Stimulated activated CD8-positive, alpha-beta memory T cell treated with anti-CD3 and anti-CD28 coated beads, Interleukin-7, amount 100 ng/mL, for 4 hours (primary cell): ENCODE measurements around the gene RNF103.
"Not testable (repeated sequence)": the region's sequence is repeated elsewhere in the genome, so short reads cannot be mapped to it uniquely, and the experiment has no call there.

Experiments used
- DNase-seq, 2 donors: peaks; one replicate each; pipeline ENCODE4 v3.0.0-alpha.2; 2020; ENCODE audit warnings: low read depth in 2 of 2

RNF103 gene, protein sequence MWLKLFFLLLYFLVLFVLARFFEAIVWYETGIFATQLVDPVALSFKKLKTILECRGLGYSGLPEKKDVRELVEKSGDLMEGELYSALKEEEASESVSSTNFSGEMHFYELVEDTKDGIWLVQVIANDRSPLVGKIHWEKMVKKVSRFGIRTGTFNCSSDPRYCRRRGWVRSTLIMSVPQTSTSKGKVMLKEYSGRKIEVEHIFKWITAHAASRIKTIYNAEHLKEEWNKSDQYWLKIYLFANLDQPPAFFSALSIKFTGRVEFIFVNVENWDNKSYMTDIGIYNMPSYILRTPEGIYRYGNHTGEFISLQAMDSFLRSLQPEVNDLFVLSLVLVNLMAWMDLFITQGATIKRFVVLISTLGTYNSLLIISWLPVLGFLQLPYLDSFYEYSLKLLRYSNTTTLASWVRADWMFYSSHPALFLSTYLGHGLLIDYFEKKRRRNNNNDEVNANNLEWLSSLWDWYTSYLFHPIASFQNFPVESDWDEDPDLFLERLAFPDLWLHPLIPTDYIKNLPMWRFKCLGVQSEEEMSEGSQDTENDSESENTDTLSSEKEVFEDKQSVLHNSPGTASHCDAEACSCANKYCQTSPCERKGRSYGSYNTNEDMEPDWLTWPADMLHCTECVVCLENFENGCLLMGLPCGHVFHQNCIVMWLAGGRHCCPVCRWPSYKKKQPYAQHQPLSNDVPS

DNA sequence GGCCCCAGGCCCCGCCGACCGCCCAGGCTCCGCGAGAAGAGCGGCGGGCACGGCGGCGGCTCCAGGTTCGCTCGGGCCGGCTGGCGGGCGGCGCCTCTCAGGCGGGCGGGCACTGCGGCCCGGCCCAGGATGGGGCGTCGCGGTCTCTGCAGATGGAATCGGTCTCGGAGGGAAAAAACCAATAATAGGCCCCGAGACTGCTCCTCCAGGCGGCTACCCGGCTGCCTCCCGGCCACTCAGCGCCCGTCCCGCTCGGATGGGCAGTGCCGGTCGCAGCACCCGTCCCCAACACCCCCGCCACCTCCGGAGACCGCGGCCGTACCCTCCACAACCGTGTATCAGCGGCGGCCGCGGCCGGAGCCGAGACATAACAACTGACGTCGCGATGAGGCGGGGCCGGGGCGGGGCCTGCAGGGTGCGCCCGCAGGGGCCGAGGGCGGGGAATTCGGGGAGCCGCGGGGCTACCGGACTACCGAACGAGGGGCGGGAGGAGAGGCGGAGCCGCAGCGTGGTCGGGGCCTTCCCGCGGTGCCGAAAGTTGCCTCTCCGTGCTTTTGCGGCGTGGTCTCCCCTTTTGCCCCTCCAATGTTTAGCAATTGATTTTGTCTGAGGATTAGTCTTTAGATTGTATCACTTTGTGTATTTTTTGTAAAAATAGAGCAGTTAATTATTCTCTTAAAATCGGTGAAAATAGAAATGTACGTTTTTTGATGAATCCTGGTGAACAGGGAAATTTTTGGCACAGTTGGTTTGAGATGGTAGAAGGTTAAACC, at the start of gene RNF103:
Gene RNF103, minus strand, starts transcription at position 372 of the 773 bp plus-strand sequence. CDS start 979 bp downstream, outside the sequence.
- DNase-seq, result peak; percentile 81 to 92

DNA sequence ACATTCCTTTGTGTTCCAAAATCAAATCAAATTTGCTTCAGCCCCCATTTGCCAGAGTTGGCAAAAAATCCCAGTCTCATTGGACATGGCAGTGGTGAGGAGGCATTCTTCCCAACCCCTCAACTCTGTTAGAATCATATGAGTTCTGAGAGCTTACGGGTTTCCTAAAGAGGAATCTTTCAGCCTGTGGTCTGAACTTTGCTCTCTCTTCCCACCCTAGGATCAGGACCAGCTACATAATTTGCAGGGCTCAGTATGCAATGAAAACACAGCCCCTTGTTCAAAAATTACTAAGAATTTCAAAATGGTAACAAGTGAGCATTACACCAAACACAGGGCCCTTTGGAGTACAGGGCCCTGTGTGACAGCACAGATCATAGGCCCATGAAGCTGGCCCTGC, 49.3 kb upstream of the RNF103 start:
- DNase-seq, result no peak

DNA sequence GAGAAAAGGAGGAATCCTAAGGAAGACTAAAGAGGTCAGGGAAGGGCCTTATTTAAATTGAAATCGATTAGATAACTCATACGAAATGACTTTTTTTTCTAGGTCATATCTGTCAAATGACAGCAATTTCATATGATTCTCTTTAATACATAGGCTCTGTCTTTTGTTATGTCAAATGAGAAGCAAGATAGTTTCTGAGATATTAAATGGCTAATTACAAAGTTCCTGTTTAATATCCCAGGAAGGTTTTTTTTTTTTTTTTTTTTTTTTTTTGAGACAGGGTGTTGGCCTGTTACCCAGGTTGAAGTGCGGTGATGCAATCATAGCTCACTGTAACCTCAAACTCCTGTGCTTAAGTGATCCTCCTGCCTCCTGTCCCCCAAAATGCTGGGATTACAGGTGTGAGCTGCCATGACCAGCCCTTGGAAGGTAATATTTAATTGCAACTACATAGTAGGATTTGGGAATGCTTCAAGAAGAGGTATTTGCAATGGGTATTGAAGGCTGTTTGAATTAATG, 48.4 kb upstream of the RNF103 start:
- no peak for DNase-seq

DNA sequence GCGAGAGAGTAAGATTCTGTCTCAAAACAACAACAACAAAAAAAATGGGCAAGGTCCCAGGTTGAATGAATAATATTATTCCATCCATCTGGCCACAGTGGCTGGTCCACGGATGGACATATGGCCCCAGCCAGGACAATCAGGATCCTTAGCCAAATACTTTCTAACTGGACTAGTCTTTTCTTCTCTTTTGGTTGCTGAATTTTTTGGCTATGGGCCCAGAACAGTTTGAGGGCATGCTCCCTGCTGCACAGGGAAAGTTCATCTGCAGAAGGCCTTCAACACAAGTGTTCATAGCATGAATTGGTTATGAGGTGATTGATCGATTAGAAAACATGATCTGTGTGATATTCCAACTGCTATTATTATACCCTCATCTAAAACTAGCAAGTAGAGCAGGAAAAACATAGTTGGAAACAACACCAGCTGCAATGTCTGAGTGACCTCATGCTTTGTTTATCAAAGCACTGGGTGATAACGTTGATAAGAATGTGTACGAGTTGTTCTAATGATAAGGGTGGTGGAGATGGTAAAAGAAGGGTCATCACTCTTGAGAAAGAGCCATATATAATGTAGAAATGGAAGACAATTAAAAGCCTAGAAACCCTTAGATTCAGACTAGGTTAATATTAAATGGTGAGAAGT, 47.8 kb upstream of the RNF103 start:
- no peak for DNase-seq

DNA sequence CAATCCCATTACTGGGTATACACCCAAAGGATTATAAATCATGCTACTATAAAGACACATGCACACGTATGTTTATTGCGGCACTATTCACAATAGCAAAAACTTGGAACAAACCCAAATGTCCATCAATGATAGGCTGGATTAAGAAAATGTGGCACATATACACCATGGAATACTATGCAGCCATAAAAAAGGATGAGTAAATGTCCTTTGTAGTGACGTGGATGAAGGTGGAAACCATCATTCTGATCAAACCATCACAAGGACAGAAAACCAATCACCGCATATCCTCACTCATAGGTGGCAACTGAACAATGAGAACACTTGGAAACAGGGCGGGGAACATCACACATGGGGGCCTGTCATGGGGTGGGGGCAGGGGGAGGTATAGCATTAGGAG, 45.7 kb upstream of the RNF103 start:
- not testable (repeated sequence) for DNase-seq

DNA sequence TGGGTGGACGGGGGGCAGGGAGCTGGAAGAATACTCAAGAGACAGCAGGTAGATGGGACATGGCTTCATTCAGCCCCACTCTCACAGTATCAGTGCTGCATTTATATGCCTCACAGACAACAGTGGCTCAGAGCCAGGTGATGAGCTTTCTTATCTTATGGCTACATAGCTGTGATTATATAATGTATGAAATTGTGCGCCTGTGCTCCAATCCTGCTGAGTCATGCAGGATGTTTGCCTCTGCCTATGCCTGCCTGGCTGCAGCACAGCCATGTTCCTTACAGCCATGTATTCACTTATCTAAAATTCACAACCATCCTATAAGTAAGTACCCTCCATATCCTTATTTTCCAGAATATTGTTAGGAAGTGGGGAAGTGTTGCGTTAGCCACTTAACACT, 37.7 kb upstream of the RNF103 start:
- DNase-seq, result no peak

DNA sequence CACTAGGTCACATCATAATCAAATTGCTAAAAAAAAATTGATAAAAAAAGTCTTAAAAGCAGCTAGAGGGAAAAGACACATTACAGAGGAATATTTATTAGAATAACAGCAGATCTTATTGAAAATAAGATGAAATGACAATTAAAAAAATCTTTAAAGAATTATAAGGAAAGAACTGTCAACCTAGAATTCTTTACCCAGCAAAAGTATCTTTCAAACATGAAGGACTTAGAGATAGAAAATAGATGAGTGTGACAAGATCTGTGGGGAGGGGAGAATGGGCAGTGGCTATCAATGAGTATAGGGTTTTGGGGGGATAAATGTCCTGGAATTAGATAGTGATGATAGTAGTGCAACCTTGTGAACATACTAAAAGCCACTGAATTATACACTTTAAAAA, 26.5 kb upstream of the RNF103 start:
- no peak for DNase-seq

DNA sequence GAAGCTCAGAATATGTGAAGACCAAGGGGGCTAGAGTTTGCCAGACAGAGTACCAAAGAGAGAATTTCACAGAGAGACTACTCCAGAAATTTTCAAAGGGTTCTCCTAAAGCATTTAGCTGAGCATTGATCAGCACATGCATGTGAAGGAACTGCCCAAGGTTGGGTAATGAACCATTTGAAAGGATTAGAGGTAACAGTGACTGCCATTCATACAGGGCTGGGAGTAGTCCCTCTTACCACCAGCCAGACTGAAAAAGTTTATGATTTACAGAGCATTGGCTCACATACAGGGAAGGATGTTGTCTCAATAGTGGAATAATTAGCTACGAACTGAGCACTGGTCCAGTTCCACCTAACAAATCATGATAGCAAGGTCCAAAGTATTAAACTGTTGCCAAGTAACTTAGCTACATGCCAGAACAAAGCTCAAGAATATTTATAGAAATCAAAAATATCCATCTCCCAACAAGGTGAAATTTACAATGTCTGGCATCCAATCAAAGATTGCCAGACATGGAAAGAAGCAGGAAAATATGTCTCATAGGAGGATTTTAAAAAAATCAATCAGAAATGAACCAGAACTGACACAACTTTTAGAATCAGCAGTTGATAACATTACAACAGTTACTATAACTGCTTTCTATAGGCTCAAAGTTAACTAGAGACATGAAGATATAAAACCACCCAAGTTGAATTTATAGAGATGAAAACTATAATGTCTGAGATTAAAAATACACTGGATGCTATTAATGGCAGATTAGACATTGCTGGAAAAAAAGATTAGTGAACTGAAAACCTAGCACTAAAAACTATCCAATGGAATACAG, 25.7 kb upstream of the RNF103 start:
- DNase-seq, result no peak

DNA sequence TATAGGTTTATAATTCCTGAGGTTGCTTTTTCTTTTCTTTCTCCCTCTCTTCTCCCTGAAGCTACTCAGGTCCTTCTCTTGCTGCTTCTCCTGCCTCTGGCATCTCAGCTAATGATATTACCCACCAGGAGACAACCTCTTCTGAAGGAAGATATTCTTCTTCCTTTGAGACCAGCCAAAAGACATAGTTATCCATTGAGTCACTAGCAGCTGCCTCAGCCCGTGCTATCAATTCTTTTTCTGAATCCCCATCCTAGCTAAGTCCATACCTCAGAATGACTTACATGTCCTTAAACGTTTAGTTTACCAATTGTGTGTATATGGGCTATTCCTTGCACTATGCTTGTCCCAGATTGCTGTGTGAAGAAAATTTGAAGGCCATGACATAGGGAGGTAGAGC, 25.0 kb upstream of the RNF103 start:
- DNase-seq, result no peak

DNA sequence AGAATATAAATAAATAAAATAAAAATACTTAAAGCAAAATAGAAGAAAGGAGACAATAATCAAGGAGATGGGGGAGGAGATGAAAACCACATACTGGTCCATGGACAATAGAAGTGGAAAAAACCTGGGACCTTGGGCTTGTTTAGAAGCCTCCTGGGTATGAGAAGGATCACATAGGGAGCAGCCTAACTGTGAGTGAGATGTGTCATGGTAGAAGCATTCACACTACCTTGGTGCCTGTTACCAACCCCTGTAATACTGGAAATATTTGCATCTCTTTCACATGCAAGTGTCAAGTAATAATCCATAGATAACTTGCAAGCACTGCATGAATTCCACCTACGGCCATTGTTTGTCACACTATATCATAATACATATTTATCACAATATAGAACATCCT, 23.2 kb upstream of the RNF103 start:
- DNase-seq, result no peak

DNA sequence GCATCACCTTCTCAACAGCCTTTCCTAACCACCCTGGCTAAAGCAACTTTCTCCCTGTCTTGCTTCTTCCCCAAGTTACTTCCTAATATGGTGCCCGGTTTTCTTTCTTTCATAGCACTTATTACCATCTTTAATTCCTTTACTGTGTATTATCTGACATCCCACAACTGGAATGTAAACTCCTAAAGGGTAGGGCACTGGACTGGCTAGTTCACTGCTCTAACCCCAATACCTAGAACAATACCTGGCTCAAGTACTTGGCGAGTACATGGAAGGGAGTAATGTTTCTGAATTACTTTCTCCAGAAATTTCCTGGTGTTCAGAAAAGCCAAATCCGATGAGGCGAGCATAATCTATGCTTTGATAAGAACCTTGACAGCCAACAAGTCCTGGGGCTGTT, 22.7 kb upstream of the RNF103 start:
- DNase-seq, result no peak

DNA sequence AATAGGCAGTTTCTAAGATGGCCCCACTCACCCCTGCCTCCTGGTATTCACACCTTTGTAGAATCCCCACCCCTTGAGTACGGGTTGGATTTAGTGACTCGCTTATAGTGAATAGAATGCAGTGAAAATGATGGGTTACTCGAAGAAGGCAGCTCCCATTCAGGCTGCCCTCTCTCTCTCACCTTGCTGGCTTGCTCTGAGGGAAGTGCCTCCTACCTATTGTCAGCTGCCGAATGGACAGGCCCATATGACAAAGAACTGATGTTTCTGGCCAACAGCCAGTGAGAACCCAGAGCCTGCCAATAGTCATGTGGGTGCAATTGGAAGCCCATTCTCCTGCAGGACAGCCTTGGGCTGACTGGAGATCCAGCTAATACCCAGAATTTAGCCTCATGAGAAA, 22.1 kb upstream of the RNF103 start:
- no peak for DNase-seq

DNA sequence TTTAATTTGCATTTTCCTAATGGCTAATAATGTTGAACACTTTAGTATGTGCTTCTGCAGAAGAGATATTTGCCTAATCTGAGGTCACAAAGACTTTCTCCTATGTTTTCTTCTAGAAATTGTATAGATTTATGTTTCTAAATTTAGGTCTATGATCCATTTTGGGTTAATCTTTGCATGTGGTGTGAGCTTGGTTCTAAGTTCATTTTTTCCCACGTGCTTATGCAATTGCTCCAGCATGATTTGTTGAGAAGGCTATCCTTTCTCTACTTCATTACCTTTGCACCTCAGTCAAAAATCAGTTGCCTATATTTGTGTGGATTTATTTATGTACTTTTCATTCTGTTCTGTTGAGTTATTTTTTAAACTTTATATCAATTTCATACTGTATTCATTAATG, 15.0 kb upstream of the RNF103 start:
- DNase-seq, result no peak

DNA sequence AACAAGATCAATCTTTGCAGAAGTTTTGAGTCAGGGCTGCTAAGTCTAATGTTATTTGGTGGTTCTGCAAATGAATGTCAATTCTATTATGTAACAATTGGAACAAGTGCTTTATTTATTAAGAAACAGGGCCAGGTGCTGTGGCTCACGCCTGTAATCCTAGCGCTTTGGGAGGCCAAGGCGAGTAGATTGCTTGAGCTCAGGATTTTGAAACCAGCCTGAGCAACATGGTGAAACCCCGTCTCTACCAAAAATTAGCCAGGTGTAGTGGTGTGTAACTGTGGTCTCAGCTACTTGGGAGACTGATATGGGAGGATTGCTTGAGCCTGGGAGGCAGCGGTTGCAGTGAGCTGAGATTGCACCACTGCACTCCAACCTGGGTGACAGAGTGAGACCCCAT, 13.2 kb upstream of the RNF103 start:
- no peak for DNase-seq

DNA sequence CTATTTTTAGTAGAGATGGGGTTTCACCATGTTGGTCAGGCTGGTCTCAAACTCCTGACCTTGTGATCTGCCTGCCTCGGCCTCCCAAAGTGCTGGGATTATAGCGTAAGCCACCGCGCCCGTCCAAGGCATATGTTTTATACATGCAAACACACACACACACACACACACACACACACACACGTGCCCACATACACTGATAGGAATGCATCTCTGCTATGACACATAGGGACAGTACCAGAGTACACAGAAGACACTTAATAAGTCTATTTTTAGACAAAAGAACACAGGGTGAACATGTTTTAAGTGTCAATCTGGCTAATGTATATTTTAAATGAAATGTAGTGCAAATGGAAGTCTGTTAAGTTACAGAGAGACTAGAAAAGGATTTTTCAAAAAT, 10.7 kb upstream of the RNF103 start:
- no peak for DNase-seq

DNA sequence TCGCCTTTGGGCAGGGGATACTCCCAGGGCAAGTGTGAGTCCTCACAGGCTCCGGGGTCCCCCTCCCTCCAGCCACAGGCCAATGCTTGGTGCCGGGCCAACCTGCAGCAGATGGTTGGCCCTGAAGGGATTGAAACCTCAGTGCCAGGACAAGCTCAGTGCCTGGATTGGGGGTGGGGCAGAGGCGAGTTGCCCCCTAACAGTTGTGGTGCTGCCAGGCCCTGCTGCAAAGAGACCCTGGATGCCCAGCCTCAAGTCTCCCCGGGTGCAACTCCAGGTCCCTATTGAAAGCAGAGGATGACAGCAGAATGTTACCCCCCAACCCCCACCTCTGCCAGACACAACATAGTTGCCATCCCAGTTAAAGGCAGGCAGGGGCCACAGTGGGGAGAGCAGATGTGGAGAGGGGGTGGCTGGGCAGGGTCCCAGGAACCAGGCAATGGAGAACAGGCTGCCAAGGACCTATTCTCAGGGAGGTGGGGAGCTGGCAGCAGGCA, 9.5 kb upstream of the RNF103 start:
- no peak for DNase-seq

DNA sequence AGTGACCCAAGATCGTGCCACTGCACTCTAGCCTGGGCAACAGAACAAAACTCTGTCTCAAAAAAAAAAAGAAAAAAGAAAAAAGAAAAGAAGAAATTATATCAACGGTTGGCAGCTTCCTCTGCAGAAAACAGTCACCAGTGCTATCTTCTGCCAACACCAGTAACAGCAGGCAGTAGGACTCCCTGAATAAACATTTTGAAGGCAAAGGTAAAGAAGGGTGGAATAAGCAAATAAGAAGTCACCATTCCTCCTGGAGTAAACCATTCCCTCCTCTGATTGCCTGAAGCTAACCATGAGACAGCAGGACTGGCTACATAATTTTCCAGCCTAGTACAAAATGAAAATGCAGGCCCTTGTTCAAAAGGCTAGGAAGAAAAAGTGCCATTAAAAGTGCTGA, 9.0 kb upstream of the RNF103 start:
- no peak for DNase-seq

DNA sequence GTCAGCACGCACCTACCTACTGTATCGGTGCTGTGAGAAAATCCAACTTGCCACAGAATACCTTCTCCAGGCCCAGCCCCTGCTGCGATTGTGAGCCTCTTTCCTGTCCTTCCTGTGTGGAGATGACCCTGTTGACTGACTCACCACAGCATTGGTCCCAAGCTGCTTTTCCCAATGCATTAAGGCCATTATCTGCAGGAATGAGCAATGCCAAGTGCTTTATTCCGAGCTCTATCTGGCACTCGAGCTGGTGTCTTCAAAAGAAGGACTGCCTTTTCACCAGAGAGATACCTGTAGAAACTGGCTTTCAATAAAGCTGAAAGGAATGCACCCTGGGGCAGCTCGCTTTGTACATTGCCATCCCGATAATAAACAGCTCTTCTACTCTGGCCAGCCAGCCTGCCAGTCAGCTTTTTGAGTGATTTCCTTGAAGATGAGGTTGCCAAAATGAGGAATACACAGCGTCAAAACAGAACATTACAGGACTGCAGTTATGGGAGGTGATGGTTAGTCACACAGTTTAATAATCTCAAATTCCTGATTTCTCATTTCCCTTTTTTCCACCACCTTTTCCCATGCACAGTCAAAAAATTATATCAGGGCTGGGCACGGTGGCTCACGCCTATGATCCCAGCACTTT, 8.3 kb upstream of the RNF103 start:
- DNase-seq, result no peak

DNA sequence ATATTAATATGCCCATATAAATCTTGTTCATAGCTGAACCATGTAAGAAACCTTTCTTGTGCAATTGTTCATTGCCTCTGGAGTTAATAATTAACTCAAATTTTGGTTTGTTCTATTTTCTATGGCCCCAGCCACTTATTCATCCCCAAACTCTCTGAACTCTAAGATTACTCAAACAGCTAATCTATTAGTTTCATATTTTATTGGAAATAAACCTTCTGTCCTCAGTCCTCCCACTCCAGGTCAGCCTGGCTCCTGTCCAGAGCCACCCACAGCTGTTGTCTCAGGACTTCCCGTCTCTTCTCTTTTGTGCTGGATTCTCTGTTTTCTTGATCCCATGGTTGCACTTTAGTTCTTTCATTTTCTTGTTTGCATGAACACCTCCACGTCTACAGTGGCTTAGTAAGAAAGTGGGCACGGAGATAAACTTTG, 4.4 kb upstream of the RNF103 start:
- DNase-seq, result no peak

DNA sequence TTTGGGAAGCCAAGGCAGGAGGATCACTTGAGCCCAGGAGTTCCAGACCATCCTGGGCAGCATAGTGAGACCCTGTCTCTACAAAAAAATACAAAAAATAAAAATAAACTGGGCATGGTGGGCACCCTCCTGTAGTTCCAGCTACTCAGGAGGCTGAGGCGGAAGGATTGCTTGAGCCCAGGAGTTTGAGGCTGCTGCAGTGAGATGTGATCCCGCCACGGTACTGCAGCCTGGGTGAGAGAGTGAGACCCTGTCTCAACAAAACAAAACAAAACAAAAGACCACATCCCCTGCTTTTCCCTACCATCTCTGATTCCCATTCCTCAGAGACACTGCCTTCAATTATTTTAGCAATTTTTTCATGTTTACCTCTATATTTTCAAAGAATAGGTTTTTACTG, 3.9 kb upstream of the RNF103 start:
- DNase-seq, result no peak
